ENCODE measurements around the gene ABCC11.

ABCC11 gene

GRCh38 chr16:48247311-48247710 lies at the start of gene ABCC11:
TSS of gene ABCC11 (minus strand) at chr16:48247539. CDS start at chr16:48231921, 15,618 bp downstream.
- peak within 1 kb of the TSS; percentile 96 for H3K4me3 Mint-ChIP-seq
- peak within 1 kb of the TSS; percentile 80 for H3K27ac Mint-ChIP-seq

GRCh38 chr16:48295488-48296281 lies 48.3 kb upstream of the ABCC11 start:
- Mint-ChIP-seq H3K4me3 (no peak overlapping the region), H3K36me3 (peaks cover 22% of the 10 kb centered on the region), H3K9me3 (no peaks in the 10 kb centered on the region), H3K27ac (peak overlapping the region; percentile 8), H3K4me1 (peaks cover 5% of the 10 kb centered on the region), H3K27me3 (no peaks in the 10 kb centered on the region)

More at GRCh38 chr16:48247311-48247710, at the start of gene ABCC11:
- peaks cover 64% of the 10 kb centered on the region for H3K4me1 Mint-ChIP-seq
- H3K36me3 Mint-ChIP-seq = peaks cover 4% of the 10 kb centered on the region
- no peaks in the 10 kb centered on the region for H3K9me3 Mint-ChIP-seq
- H3K27me3 Mint-ChIP-seq = no peaks in the 10 kb centered on the region

DNA sequence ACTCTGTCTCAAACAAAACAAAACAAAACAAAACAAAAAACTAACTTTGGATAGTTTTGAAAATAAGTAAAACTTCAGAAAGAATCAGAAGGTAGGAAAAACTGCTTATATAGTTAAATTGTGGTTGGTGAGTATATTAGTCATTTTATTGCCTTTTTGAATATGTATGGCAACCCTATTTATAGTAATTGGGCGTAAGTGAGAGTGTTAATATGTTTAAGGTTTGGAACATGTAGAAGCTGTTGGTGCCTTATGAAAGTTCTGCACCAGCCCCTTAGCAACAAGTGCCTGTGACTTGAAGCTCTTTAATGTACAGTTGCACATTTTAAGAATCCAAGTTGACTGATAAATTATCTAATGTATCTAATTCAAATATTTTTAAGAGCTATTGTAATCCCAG lies 47.4 kb upstream of the ABCC11 start:
- H3K27ac Mint-ChIP-seq = peak overlapping the region; percentile 41
- no peaks in the 10 kb centered on the region for H3K9me3 Mint-ChIP-seq
- H3K4me1 Mint-ChIP-seq = peaks cover 8% of the 10 kb centered on the region
- no peak overlapping the region for H3K4me3 Mint-ChIP-seq
- no peaks in the 10 kb centered on the region for H3K27me3 Mint-ChIP-seq
- H3K36me3 Mint-ChIP-seq = peaks cover 16% of the 10 kb centered on the region

DNA sequence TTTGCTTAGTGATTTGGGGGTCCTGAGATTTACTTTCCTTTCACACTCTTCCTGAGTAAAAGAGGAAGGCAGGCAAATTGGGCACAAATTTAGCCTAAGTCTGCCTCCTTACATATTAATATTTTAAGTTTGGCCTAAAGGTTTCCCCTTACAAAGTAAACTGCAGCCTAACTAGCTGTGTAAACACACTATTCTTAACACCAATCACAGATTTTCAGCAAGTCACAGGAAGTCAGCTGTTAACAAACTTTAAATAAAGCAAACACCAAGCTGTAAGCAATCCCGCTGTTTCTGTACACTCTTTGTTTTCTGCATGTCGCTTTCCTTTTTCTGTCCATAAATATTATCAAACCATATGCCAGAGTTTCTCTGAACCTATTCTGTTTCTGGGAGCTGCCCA lies 45.1 kb upstream of the ABCC11 start:
- H3K9me3 Mint-ChIP-seq = no peaks in the 10 kb centered on the region
- H3K27ac Mint-ChIP-seq = no peak overlapping the region
- H3K4me3 Mint-ChIP-seq = no peak overlapping the region
- H3K27me3 Mint-ChIP-seq = no peaks in the 10 kb centered on the region
- H3K36me3 Mint-ChIP-seq = peaks cover 14% of the 10 kb centered on the region
- peaks cover 8% of the 10 kb centered on the region for H3K4me1 Mint-ChIP-seq

DNA sequence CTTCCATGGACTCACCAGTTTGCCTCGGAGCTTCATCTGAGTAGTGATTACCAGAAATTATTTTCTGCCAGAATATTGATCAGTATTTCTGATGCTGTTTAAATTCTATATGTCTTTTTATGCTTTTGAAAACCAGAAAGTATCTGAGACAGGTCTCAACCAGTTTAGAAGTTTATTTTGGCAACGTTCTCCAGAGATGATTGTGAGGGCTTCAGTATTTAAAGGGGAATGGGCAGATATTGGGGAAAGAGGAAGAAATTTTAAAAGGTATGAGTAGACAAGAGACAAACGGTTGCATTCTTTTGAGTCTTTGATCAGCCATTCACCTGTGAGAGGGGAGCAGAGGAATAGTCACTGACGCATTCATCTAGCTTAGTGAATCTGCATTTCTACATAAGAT lies 44.4 kb upstream of the ABCC11 start:
- Mint-ChIP-seq H3K4me3 (no peak overlapping the region), H3K4me1 (peaks cover 8% of the 10 kb centered on the region), H3K36me3 (peaks cover 21% of the 10 kb centered on the region), H3K9me3 (no peaks in the 10 kb centered on the region), H3K27me3 (no peaks in the 10 kb centered on the region), H3K27ac (no peak overlapping the region)

- H3K9me3 Mint-ChIP-seq = no peaks in the 10 kb centered on the region
- no peaks in the 10 kb centered on the region for H3K27me3 Mint-ChIP-seq
- peaks cover 8% of the 10 kb centered on the region for H3K4me1 Mint-ChIP-seq
- no peak overlapping the region for H3K4me3 Mint-ChIP-seq
- H3K27ac Mint-ChIP-seq = peak overlapping the region; percentile 78
- peaks cover 24% of the 10 kb centered on the region for H3K36me3 Mint-ChIP-seq
These were observed 44.0 kb upstream of the ABCC11 start for GRCh38 chr16:48291303-48291702.

- Mint-ChIP-seq H3K36me3 (peaks cover 44% of the 10 kb centered on the region), H3K4me3 (no peak overlapping the region), H3K27me3 (no peaks in the 10 kb centered on the region), H3K27ac (no peak overlapping the region), H3K9me3 (no peaks in the 10 kb centered on the region), H3K4me1 (peaks cover 20% of the 10 kb centered on the region)
These were observed 39.9 kb upstream of the ABCC11 start for GRCh38 chr16:48287239-48287638.

DNA sequence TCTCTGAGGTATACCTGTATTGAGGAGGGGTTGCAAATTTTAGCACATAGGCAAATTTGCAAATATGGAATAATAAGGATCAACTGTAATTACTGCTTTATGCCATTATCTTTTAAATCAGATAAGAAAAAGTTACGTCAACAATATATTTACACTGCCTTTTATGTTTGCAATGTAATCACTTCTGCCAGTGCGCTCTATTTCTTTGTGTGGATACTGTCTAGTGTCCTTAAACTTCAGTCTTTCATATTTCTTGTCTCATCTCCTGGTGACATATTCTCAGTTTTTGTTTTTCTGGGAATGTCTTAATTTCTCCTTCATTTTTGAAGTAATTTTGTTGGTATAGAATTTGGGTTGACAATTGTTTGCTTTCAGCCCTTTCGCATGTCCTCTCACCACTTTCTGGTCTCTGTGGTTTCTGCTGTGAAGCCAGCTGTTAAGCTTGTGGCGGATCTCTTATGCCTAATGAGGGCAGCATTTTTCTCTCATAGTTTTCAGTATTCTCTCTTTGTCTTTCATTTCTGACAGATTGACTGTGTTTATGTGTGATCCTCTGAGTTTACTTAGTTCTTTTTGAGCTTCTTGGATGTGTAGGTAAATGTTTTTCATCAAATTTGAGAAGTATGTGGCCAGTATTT lies 37.6 kb upstream of the ABCC11 start:
- no peaks in the 10 kb centered on the region for H3K27me3 Mint-ChIP-seq
- H3K27ac Mint-ChIP-seq = no peak overlapping the region
- no peak overlapping the region for H3K4me3 Mint-ChIP-seq
- no peaks in the 10 kb centered on the region for H3K9me3 Mint-ChIP-seq
- H3K4me1 Mint-ChIP-seq = peaks cover 17% of the 10 kb centered on the region
- peaks cover 46% of the 10 kb centered on the region for H3K36me3 Mint-ChIP-seq

GRCh38 chr16:48282636-48283263 lies 35.4 kb upstream of the ABCC11 start:
- H3K9me3 Mint-ChIP-seq = no peaks in the 10 kb centered on the region
- no peak overlapping the region for H3K4me3 Mint-ChIP-seq
- peaks cover 28% of the 10 kb centered on the region for H3K4me1 Mint-ChIP-seq
- H3K27me3 Mint-ChIP-seq = no peaks in the 10 kb centered on the region
- peak overlapping the region; percentile 3 for H3K27ac Mint-ChIP-seq
- H3K36me3 Mint-ChIP-seq = peaks cover 56% of the 10 kb centered on the region

- no peak overlapping the region for H3K27ac Mint-ChIP-seq
- no peaks in the 10 kb centered on the region for H3K9me3 Mint-ChIP-seq
- H3K4me1 Mint-ChIP-seq = peaks cover 34% of the 10 kb centered on the region
- peaks cover 44% of the 10 kb centered on the region for H3K36me3 Mint-ChIP-seq
- no peak overlapping the region for H3K4me3 Mint-ChIP-seq
- no peaks in the 10 kb centered on the region for H3K27me3 Mint-ChIP-seq
These were observed 33.2 kb upstream of the ABCC11 start for GRCh38 chr16:48280546-48280945.

GRCh38 chr16:48279199-48279598 lies 31.9 kb upstream of the ABCC11 start:
- Mint-ChIP-seq H3K27ac (no peak overlapping the region), H3K36me3 (peaks cover 35% of the 10 kb centered on the region), H3K4me1 (peaks cover 31% of the 10 kb centered on the region), H3K4me3 (no peak overlapping the region), H3K27me3 (no peaks in the 10 kb centered on the region), H3K9me3 (no peaks in the 10 kb centered on the region)

DNA sequence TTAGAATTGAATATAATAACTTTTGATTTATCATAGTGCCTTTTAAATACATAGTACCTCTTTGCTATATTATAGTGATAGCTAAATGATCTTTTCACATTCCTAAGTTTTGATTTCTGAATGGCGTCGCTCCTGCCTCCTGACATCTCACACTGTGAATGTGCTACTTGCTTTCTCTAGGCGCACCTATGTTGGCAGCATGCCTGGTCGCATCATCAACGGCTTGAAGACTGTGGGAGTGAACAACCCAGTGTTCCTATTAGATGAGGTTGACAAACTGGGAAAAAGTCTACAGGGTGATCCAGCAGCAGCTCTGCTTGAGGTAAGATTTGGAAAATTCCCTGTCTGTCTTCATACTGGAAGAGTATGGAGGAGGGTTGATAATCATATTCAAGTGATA lies 29.8 kb upstream of the ABCC11 start:
- peaks cover 28% of the 10 kb centered on the region for H3K36me3 Mint-ChIP-seq
- no peak overlapping the region for H3K27ac Mint-ChIP-seq
- peaks cover 21% of the 10 kb centered on the region for H3K4me1 Mint-ChIP-seq
- no peaks in the 10 kb centered on the region for H3K27me3 Mint-ChIP-seq
- H3K4me3 Mint-ChIP-seq = no peak overlapping the region
- H3K9me3 Mint-ChIP-seq = no peaks in the 10 kb centered on the region

- peaks cover 21% of the 10 kb centered on the region for H3K4me1 Mint-ChIP-seq
- H3K27me3 Mint-ChIP-seq = no peaks in the 10 kb centered on the region
- no peak overlapping the region for H3K27ac Mint-ChIP-seq
- H3K9me3 Mint-ChIP-seq = no peaks in the 10 kb centered on the region
- H3K4me3 Mint-ChIP-seq = no peak overlapping the region
- peaks cover 30% of the 10 kb centered on the region for H3K36me3 Mint-ChIP-seq
These were observed 28.8 kb upstream of the ABCC11 start for GRCh38 chr16:48276102-48276501.

DNA sequence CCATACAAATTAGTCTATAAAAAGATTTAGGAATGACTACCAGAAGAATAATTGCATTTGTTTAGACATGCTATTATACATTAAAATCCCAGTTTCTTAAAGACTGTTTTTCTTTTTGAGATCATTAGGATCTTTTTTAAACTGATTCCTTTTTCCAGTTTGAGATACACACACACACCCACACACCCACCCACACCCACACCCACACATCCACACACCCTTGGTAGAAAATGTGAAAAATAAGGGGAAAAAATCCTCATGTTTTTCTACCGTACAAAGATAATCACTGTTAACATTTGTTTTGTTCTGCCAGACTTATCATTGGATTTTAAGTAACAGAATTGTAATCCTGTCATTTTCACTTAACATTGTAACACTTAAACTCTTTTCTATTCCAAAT lies 27.1 kb upstream of the ABCC11 start:
- Mint-ChIP-seq H3K9me3 (no peaks in the 10 kb centered on the region), H3K36me3 (peaks cover 25% of the 10 kb centered on the region), H3K27me3 (no peaks in the 10 kb centered on the region), H3K27ac (no peak overlapping the region), H3K4me3 (no peak overlapping the region), H3K4me1 (peaks cover 21% of the 10 kb centered on the region)

GRCh38 chr16:48272837-48273421 lies 25.6 kb upstream of the ABCC11 start:
- Mint-ChIP-seq H3K36me3 (peaks cover 16% of the 10 kb centered on the region), H3K4me3 (no peak overlapping the region), H3K27ac (no peak overlapping the region), H3K9me3 (no peaks in the 10 kb centered on the region), H3K27me3 (no peaks in the 10 kb centered on the region), H3K4me1 (peaks cover 15% of the 10 kb centered on the region)

DNA sequence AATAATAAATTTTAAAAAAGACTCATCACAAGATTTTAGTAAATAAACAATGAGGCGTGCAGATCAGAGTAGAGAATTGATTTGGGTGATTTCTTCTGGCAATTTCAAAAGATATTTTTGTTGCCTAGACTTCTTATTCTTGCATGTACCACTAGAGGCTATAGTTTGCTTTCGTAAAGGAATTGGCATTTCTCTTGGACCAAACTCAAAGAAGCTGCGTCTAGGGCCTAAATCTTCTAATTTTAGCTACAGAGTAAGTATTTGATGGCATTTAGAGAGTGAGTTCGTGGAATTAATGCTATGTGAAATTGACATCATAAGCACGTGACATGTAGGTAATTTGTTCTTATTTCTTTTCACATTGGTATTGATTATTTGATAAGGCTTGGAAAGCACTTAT lies 24.4 kb upstream of the ABCC11 start:
- Mint-ChIP-seq H3K9me3 (no peaks in the 10 kb centered on the region), H3K4me3 (no peak overlapping the region), H3K4me1 (peaks cover 7% of the 10 kb centered on the region), H3K27ac (no peak overlapping the region), H3K27me3 (no peaks in the 10 kb centered on the region), H3K36me3 (peaks cover 9% of the 10 kb centered on the region)
